ENCODE measurements around the gene HOXA10.

HOXA10 gene

DNA sequence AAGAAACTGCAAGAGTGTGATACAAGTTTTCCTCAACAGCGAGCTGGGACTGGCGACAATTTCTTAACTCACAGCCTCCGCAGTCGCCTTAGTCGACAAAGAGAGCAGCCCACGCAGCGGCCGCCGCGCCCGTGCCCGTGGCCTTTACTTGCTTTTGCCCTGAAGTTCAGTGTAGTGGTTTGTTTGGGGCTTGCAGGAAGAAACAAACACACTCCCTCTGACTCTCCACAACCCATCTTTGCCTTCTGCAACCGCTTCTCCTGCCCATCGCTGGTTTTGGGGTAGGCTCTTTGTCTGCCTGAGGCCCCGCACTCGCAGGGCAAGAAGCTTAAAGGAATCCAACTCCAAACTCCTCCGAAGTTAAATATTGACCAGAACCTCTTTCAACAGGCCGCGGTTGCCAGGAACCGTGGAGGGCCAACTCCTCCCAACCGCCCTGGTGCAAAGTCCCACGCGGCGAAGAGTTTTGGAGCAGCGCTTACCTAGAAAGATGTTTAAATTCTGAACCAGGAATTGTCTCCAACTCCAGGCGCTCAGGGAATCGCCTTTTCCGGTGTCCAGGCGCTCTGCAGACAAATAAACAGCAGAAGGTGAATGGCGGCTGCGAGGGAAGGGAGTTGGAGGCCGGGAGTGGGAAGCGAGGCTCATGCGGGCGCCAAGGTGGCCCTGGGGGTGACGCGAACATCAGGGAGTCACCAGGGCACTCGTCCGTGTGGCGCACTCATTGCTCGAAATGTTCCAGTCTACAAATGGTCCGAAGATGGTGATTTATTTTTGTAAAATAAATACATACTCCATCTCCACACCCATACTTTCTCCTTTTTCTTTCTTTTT, 51.8 kb downstream of the HOXA10 start:
- TF ChIP-seq TAF1 (IDR thresholded peaks at IDR 0.05; ENCODE audit: borderline replicate concordance, insufficient read depth, low read length) (no peak), SIN3A (IDR thresholded peaks at IDR 0.05; ENCODE audit: borderline replicate concordance, insufficient read depth, low read length) (no peak), FOXP2 (optimal IDR thresholded peaks at IDR 0.05; ENCODE audit: borderline replicate concordance, extremely low read depth, extremely low read length, insufficient read depth) (no peak), POLR2AphosphoS5 (IDR thresholded peaks at IDR 0.05; ENCODE audit: low read depth, low read length) (no peak)

DNA sequence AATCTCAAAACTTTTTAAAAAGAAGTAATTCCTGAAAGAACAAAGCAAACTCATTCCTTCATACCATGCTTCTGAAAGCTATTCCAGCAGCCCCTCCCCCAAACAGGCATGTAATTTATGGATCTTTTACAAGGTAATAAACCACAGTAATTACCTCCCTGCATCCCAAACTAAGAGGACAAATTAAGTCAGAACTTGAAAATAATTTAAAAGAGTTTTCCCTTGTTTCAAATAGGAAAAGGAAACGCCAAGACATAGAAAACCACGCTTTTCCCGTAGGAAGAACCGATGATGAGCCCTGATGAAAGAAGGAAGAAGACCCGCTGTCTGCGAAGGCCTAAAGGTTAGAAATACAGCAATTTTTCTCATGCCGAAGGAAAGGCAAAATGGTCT, 52.4 kb downstream of the HOXA10 start:
- TF ChIP-seq TAF1 (IDR thresholded peaks at IDR 0.05; ENCODE audit: borderline replicate concordance, insufficient read depth, low read length) (no peak), SIN3A (IDR thresholded peaks at IDR 0.05; ENCODE audit: borderline replicate concordance, insufficient read depth, low read length) (no peak), FOXP2 (optimal IDR thresholded peaks at IDR 0.05; ENCODE audit: borderline replicate concordance, extremely low read depth, extremely low read length, insufficient read depth) (no peak), POLR2AphosphoS5 (IDR thresholded peaks at IDR 0.05; ENCODE audit: low read depth, low read length) (no peak)
- TF ChIP-seq, protein P1, sequence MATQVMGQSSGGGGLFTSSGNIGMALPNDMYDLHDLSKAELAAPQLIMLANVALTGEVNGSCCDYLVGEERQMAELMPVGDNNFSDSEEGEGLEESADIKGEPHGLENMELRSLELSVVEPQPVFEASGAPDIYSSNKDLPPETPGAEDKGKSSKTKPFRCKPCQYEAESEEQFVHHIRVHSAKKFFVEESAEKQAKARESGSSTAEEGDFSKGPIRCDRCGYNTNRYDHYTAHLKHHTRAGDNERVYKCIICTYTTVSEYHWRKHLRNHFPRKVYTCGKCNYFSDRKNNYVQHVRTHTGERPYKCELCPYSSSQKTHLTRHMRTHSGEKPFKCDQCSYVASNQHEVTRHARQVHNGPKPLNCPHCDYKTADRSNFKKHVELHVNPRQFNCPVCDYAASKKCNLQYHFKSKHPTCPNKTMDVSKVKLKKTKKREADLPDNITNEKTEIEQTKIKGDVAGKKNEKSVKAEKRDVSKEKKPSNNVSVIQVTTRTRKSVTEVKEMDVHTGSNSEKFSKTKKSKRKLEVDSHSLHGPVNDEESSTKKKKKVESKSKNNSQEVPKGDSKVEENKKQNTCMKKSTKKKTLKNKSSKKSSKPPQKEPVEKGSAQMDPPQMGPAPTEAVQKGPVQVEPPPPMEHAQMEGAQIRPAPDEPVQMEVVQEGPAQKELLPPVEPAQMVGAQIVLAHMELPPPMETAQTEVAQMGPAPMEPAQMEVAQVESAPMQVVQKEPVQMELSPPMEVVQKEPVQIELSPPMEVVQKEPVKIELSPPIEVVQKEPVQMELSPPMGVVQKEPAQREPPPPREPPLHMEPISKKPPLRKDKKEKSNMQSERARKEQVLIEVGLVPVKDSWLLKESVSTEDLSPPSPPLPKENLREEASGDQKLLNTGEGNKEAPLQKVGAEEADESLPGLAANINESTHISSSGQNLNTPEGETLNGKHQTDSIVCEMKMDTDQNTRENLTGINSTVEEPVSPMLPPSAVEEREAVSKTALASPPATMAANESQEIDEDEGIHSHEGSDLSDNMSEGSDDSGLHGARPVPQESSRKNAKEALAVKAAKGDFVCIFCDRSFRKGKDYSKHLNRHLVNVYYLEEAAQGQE (IDR thresholded peaks at IDR 0.05; ENCODE audit: insufficient read depth in 1 of 2, low read depth in 2 of 2, low read length in 2 of 2) = no peak
